ENCODE data around the gene RPL36A.

The RPL36A gene

GRCh38 chrX:101386542-101386885, 4.3 kb upstream of the RPL36A start:
- Histone ChIP-seq H3K27me3 (ENCODE audit: control insufficient read depth, insufficient read depth, low read length) (no peaks in the 10 kb centered on the region), H3K4me3 (ENCODE audit: low read depth, low read length) (no peak overlapping the region), H3K79me2 (no peaks in the 10 kb centered on the region), H3K4me1 (peaks cover 2% of the 10 kb centered on the region), H3K27ac (no peak overlapping the region), H3K36me3 (ENCODE audit: control insufficient read depth, insufficient read depth, low read length) (no peaks in the 10 kb centered on the region), H2AFZ (no peak overlapping the region), H3K9ac (no peak overlapping the region), H3K4me2 (ENCODE audit: low read length) (no peak overlapping the region), H3K9me3 (ENCODE audit: control insufficient read depth, low read length) (no peaks in the 10 kb centered on the region)
- no peak for TF ChIP-seq CTCF (IDR thresholded peaks at IDR 0.05)

GRCh38 chrX:101388604-101389003, 2.2 kb upstream of the RPL36A start:
- no peaks in the 10 kb centered on the region for H3K9me3 ChIP-seq (ENCODE audit: control insufficient read depth, low read length)

GRCh38 chrX:101391831-101392230, 1.0 kb downstream of the RPL36A start:
- Histone ChIP-seq H3K9me3 (ENCODE audit: control insufficient read depth, low read length) (no peaks in the 10 kb centered on the region), H3K4me1 (peaks cover 2% of the 10 kb centered on the region), H2AFZ (no peak overlapping the region), H3K27ac (no peak overlapping the region), H3K4me3 (ENCODE audit: low read depth, low read length) (peak overlapping the region; percentile 83), H3K79me2 (no peaks in the 10 kb centered on the region), H3K36me3 (ENCODE audit: control insufficient read depth, insufficient read depth, low read length) (no peaks in the 10 kb centered on the region), H3K9ac (no peak overlapping the region), H3K27me3 (ENCODE audit: control insufficient read depth, insufficient read depth, low read length) (no peaks in the 10 kb centered on the region), H3K4me2 (ENCODE audit: low read length) (peak overlapping the region; percentile 79)
- no peak for TF ChIP-seq CTCF (IDR thresholded peaks at IDR 0.05)

More at GRCh38 chrX:101388604-101389003, 2.2 kb upstream of the RPL36A start:
- Histone ChIP-seq H2AFZ (no peak overlapping the region), H3K36me3 (ENCODE audit: control insufficient read depth, insufficient read depth, low read length) (no peaks in the 10 kb centered on the region), H3K27me3 (ENCODE audit: control insufficient read depth, insufficient read depth, low read length) (no peaks in the 10 kb centered on the region), H3K4me2 (ENCODE audit: low read length) (no peak overlapping the region), H3K9ac (no peak overlapping the region), H3K4me1 (peaks cover 2% of the 10 kb centered on the region), H3K27ac (no peak overlapping the region), H3K4me3 (ENCODE audit: low read depth, low read length) (no peak overlapping the region), H3K79me2 (no peaks in the 10 kb centered on the region)
- no peak for TF ChIP-seq CTCF (IDR thresholded peaks at IDR 0.05)

GRCh38 chrX:101393530-101394305, 2.9 kb downstream of the RPL36A start:
- Histone ChIP-seq H3K4me1 (peaks cover 2% of the 10 kb centered on the region), H3K27me3 (ENCODE audit: control insufficient read depth, insufficient read depth, low read length) (no peaks in the 10 kb centered on the region), H3K79me2 (no peaks in the 10 kb centered on the region), H3K27ac (no peak overlapping the region), H2AFZ (no peak overlapping the region), H3K4me3 (ENCODE audit: low read depth, low read length) (no peak overlapping the region), H3K9me3 (ENCODE audit: control insufficient read depth, low read length) (no peaks in the 10 kb centered on the region), H3K4me2 (ENCODE audit: low read length) (no peak overlapping the region), H3K9ac (no peak overlapping the region), H3K36me3 (ENCODE audit: control insufficient read depth, insufficient read depth, low read length) (no peaks in the 10 kb centered on the region)
- TF ChIP-seq CTCF (IDR thresholded peaks at IDR 0.05): no peak

- H3K9ac ChIP-seq: no peak overlapping the region
- no peak overlapping the region for H3K27ac ChIP-seq
- peaks cover 2% of the 10 kb centered on the region for H3K4me1 ChIP-seq
- H3K4me2 ChIP-seq (ENCODE audit: low read length): no peak overlapping the region
- H3K4me3 ChIP-seq (ENCODE audit: low read depth, low read length): no peak overlapping the region
- no peaks in the 10 kb centered on the region for H3K79me2 ChIP-seq
- H3K9me3 ChIP-seq (ENCODE audit: control insufficient read depth, low read length): no peaks in the 10 kb centered on the region
- no peak overlapping the region for H2AFZ ChIP-seq
- H3K27me3 ChIP-seq (ENCODE audit: control insufficient read depth, insufficient read depth, low read length): no peaks in the 10 kb centered on the region
- no peaks in the 10 kb centered on the region for H3K36me3 ChIP-seq (ENCODE audit: control insufficient read depth, insufficient read depth, low read length)
- no peak for TF ChIP-seq CTCF (IDR thresholded peaks at IDR 0.05)
These were observed 3.6 kb downstream of the RPL36A start for GRCh38 chrX:101394372-101394771.

Data from parathyroid adenoma (tissue), 2 donors.